ENCODE data around the gene ZWINT.

Gene ZWINT

GRCh38 chr10:56360967-56361612 lies at the start of gene ZWINT:
Gene ZWINT, minus strand, starts transcription at chr10:56361259. Its CDS starts 23 bp downstream, at chr10:56361236.
- peak; percentile 98 for DNase-seq (ENCODE audit: low read depth)

- DNase-seq (ENCODE audit: low read depth) = peak; percentile 16
Measured at GRCh38 chr10:56383806-56384205, 22.7 kb upstream of the ZWINT start.

- no peak for DNase-seq (ENCODE audit: low read depth)
Measured at GRCh38 chr10:56370217-56371113, 9.4 kb upstream of the ZWINT start.

- no peak for DNase-seq (ENCODE audit: low read depth)
Measured at GRCh38 chr10:56360583-56360966, 484 bp downstream of the ZWINT start.

- DNase-seq (ENCODE audit: low read depth) = no peak
Measured at GRCh38 chr10:56359837-56360236, 1.2 kb downstream of the ZWINT start.

GRCh38 chr10:56357018-56357417 lies 4.0 kb downstream of the ZWINT start:
- no peak for DNase-seq (ENCODE audit: low read depth)

- DNase-seq (ENCODE audit: low read depth) = no peak
Measured at GRCh38 chr10:56351909-56352630, 9.0 kb downstream of the ZWINT start.

GRCh38 chr10:56349611-56350010 lies 11.4 kb downstream of the ZWINT start:
- no peak for DNase-seq (ENCODE audit: low read depth)

GRCh38 chr10:56348101-56348500 lies 13.0 kb downstream of the ZWINT start:
- DNase-seq (ENCODE audit: low read depth) = no peak

- DNase-seq (ENCODE audit: low read depth) = peak; percentile 30
Measured at GRCh38 chr10:56346845-56347415, 14.1 kb downstream of the ZWINT start.

GRCh38 chr10:56341612-56342011 lies 19.4 kb downstream of the ZWINT start:
- DNase-seq (ENCODE audit: low read depth) = no peak

GRCh38 chr10:56329961-56330360 lies 31.1 kb downstream of the ZWINT start:
- DNase-seq (ENCODE audit: low read depth) = no peak

- DNase-seq (ENCODE audit: low read depth) = no peak
Measured at GRCh38 chr10:56327118-56327517, 33.9 kb downstream of the ZWINT start.

- peak; percentile 9 for DNase-seq (ENCODE audit: low read depth)
Measured at GRCh38 chr10:56319386-56319785, 41.7 kb downstream of the ZWINT start.

GRCh38 chr10:56318816-56319215 lies 42.2 kb downstream of the ZWINT start:
- DNase-seq (ENCODE audit: low read depth) = no peak

- no peak for DNase-seq (ENCODE audit: low read depth)
Measured at GRCh38 chr10:56317603-56318002, 43.5 kb downstream of the ZWINT start.

- no peak for DNase-seq (ENCODE audit: low read depth)
Measured at GRCh38 chr10:56316603-56317002, 44.5 kb downstream of the ZWINT start.
